ENCODE results near the gene CCL25.
A peak's percentile ranks its signal among the peaks of the same experiment; 100 is the strongest.

The CCL25 gene

DNA sequence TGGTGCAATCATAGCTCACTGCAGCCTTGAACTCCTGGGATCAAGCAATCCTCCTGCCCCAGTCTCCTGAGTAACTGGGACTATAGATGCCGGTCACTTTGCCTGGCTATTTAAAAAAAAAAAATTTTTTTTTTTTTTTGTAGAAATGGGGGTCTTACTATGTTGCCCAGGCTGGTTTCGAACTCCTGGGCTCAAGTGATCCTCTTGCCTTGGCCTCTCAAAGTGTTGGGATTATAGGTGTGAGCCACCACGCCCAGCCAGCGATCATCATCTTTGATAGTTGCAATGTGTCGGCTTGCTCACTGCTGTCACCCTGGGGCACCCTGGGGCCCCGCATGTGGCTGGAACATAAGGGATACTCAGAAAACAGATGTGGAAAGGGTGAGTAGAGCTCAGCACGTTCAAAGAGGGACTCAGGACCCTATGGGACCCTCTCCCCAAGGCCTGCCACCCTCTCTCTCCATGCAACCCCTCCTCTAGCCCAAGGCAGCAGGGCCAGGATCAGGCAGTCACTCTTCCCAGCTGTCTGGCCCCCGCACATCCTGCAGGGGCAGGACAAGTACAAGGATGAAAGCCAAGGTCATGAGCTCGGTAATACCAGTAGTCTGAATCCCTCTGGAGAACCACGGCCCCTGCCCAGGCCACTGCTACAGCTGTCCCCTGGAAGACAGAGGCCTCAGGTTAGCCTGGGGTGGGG is 6.5 kb upstream of the CCL25 start:
- DNase-seq: no peak

GRCh38 chr19:8046569-8047165 is 5.9 kb upstream of the CCL25 start:
- DNase-seq: no peak

DNA sequence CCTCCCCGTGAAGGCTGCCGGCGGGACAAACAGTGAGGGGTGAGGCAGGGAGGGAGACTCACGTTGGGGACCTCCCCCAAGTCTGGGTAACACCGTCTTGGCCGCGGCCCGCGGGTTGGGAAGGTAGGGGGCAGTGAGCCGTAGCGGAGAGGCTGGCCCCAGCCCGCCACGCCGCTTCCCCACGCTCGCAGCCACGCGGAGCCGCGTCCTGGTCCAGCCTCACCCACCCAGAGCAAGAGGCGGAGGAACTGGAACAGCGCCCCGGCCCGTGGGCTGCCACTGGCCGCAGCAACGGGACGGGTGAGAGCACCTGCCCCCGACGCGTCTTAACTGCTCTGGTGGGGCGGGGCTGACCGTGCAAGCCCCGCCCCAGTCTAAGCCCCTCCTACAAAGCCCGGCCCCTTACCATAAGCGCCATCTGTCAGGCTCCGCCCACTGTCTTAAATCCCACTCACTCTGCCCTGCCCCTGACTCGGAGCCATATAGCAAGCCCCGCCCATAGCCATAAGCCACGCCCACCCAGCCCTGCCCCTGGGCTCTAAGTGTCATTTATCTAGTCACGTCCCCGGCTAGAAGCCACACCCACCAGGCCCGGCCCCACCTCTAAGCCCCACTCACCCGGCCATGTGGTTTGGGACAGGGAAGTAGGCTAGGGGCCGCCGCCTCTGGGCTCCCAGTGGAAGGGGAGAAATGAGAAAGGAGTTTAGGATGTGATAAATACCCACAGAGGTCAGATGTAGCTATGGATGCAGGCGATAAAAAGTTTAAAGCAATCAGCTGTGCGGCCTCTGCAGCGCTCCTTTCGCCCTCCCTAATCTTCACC is 2.1 kb upstream of the CCL25 start:
- peak; percentile 99 for DNase-seq

DNA sequence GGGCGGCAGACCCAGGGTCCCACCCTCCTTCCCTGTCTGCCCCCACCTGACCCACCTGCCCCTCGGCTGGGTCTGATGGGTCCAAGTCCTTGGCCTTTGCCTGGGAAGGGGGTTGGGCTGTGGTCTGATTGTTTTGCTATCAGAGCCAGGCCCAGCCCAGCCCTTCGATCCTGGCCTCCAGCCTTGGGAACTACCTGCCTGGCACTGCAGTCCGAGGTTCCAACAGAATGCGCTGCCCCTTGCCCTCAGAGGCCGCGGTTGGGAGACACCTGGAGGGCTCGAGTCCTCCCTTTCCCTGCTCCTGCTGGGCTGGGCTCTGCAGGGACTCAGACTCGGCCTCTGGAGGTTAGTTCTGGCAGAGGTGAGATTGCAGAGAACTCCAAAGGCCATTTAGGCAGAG is 1.6 kb downstream of the CCL25 start:
- DNase-seq: no peak

GRCh38 chr19:8056533-8056932 is 4.0 kb downstream of the CCL25 start:
- no peak for DNase-seq

- DNase-seq: no peak
Measured at GRCh38 chr19:8057545-8058270, 5.1 kb downstream of the CCL25 start.

DNA sequence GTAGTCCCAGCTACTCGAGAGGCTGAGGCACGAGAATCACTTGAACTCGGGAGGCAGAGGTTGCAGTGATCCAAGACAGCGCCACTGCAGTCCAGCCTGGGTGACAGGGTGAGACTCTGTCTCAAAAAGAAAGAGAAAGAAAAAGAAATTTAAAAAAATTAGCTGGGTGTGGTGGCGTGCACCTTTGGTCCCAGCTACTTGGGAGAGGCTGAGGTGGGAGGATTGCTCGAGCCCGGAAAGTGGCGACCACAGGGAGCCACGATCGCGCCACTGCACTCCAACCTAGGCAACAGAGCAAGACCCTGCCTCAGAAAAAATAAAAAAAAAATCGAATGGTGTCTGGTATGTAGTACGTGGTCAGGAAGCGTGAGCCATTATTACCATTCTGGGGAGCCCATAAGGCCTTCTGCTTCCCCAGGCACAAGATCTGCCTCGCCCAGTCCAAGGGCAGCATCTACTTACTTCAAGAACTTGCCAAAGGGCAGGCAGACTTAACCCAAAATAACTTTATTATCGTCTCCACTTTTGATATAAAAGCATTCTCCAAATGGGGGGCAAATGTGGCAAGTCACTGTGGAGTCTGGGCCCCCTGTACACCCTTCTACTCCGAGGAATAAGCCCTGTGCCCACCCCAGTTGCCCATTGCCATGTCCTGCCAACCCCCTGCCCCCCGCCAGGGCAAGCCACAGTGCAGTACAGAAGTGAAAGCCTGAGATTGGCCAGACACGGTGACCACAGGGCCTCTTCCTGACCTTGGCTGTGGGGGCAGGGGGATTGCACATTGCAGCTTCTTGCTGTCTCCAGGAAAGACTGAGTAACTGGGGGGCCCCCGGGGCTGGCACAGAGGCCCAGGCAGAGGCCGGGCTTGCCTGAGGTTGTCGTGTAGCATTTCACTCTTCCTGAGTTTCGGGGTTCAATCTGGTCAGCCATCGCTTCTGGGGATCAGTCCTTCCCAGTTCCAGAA is 12.6 kb downstream of the CCL25 start:
- DNase-seq: no peak

- DNase-seq: no peak
Measured at GRCh38 chr19:8065875-8066261, 13.3 kb downstream of the CCL25 start.

GRCh38 chr19:8069096-8069973 is 16.8 kb downstream of the CCL25 start:
- peak; percentile 66 for DNase-seq

DNA sequence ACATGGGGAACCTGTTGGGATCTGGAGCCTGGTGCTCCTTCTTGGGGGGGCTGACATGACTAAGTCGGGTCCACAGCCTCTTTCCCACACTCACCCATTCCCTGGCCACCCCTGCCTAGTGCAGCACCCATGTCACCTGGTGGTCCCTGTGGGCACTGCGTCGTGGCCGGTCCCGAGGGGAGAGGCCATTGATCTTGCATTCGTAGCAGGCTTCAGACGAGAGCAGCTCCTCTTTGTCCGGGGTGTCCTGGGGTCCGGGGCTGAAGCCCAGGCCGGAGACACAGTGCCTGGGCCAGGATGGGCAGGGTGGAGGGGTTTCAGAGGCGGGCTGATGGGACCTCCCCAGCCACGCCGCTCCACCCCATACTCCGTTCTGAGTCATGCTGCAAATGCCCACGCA is 19.4 kb downstream of the CCL25 start:
- no peak for DNase-seq

DNA sequence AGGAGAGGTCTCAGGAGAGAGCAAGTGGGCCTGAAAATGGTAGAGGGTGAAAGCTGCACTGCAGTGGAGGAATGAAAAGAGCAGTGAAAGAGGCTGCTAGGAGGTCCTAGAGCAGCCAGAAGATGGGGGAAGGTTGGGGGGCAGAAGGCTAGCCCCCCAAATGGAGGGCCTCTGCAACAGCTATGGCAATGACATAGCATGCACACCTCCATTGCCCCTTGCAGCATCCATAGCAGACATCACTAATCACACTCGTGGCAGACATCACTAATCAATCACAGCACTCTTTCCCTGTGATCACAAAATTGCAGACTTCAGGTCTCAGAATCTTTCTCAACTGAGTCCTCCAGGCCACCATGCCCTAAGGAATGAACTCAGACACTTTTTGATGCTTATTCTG is 21.9 kb downstream of the CCL25 start:
- no peak for DNase-seq

- peak; percentile 30 for DNase-seq
Measured at GRCh38 chr19:8075158-8076074, 22.9 kb downstream of the CCL25 start.

GRCh38 chr19:8079988-8080387 is 27.4 kb downstream of the CCL25 start:
- no peak for DNase-seq

- no peak for DNase-seq
Measured at GRCh38 chr19:8080832-8081231, 28.3 kb downstream of the CCL25 start.

- no peak for DNase-seq
Measured at GRCh38 chr19:8081569-8082550, 29.3 kb downstream of the CCL25 start.

DNA sequence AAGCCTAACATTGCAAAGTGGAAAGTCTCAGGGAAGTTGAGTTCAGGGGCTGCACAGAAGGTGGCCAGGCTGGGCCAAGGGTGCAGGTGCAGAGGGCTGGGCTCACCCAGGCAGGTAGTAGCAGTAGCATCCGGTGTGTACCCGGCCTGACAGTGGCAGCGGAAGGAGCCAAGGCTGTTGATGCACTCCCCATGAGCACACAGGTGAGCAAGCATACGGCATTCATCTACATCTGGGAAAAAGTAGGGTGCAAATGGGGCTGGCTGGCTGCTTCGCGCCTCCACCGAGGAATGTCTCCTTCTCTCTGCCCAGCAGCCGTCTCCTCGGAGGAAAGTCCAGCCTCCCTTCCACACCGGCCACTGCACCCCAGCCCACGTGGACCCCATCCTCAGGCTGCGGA is 30.6 kb downstream of the CCL25 start:
- no peak for DNase-seq

GRCh38 chr19:8084152-8084551 is 31.6 kb downstream of the CCL25 start:
- no peak for DNase-seq

DNA sequence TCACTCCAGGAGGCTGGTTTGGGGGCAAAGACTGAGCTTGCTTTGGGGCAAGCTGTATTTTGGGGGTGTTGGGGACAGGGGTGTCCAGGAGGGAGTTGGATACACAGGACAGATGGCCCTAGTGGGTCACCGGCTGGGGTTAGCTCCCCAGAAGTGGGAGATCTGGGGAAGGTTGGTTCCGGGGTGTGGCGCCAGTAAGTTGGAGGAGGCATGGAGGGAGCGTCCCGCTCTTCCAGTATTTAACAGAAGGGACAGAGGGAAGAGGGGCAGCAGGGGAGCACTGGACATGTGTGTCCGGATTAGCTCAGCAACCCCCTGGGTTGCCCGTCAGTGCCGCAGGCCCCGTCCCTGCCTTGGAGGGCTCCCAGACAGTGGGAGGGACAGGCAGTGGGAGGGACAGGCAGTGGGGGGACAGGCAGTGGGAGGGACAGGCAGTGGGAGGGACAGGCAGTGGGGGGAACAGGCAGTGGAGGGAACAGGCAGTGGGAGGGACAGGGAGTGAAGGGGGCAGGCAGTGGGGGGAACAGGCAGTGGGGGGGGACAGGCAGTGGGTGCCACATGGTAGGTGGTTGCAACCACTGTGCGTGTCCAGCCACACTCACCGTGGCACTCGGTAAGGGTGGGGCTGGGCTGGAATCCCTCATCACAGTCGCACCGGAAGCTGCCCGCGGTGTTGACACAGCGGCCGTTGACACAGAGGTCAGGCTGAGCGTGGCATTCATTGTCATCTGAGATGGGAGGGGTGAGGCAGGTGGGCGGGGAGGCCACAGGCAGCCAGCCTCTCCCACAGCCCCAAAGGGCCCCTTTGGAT is 33.2 kb downstream of the CCL25 start:
- peak; percentile 76 for DNase-seq

Measured in hematopoietic multipotent progenitor cell treated with erythropoietin and hydrocortisone succinate and interleukin-3 and kit ligand, for 8 days (in vitro differentiated cells).